SU-DHL-6 (cell line): ENCODE measurements around the gene TRIP6.
A peak's percentile ranks its signal among the peaks of the same experiment; 100 is the strongest.

Source experiments
- EZH2phosphoT487 ChIP-seq: fragments of 200-600 bp; sonication (generic), shearing (Covaris generic); conservative IDR thresholded peaks from 2 replicates; pipeline ENCODE4 v1.6.1; 2018; ENCODE audit warnings: mild to moderate bottlenecking, antibody characterized with exemption, low read length, moderate library complexity, mixed read lengths
- TF ChIP-seq, protein P1 (sequence below): fragments of 200-600 bp; sonication (generic); IDR thresholded peaks from one replicate; pipeline ENCODE4 v1.5.1; 2017; ENCODE audit warnings: antibody characterized with exemption, mild to moderate bottlenecking, low read length, moderate library complexity; ENCODE audit not compliant: insufficient read depth, poor library complexity, severe bottlenecking

DNA sequence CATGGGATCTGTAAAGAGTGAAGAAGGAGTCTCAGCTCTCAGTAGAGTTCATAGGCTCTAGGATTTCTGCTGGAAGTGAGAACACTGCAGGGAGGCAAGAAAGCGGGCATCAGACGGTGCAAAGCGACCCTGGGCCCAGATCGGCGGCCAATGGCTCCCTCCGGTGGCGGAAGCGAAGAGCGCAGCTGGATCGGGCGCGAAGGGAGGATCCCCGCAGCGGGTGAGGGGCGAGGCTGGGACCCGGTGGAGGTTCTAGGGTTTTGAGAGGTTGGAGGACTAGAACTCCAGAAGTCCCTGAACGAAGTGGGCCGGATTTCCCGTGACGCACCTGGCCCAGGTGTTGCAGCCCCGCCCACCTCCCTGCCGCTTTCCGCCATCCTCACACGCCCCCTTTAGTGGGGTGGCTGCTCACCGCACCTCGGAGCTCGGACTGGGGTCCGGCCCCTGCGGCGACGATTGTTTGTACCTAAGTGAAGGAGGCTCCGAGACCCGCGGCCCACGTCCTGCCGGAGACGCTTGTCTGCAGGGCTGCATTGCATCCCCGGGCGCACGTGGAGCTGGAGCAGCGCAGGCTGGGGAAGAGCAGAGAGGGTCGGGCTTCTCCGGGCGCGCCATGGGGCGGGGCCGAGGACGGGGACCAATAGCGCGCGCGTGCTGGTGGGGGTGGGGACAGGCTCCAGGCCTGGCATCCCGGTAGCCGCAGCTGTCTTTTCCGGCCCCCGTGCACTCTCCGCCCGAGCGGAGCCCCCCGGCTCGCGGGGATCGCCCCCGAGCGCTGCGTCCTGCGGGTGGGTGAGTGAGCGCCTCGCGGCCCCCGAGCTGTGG is 14.9 kb upstream of the TRIP6 start, which contains the start of gene SLC12A9:
- TF ChIP-seq, protein P1, sequence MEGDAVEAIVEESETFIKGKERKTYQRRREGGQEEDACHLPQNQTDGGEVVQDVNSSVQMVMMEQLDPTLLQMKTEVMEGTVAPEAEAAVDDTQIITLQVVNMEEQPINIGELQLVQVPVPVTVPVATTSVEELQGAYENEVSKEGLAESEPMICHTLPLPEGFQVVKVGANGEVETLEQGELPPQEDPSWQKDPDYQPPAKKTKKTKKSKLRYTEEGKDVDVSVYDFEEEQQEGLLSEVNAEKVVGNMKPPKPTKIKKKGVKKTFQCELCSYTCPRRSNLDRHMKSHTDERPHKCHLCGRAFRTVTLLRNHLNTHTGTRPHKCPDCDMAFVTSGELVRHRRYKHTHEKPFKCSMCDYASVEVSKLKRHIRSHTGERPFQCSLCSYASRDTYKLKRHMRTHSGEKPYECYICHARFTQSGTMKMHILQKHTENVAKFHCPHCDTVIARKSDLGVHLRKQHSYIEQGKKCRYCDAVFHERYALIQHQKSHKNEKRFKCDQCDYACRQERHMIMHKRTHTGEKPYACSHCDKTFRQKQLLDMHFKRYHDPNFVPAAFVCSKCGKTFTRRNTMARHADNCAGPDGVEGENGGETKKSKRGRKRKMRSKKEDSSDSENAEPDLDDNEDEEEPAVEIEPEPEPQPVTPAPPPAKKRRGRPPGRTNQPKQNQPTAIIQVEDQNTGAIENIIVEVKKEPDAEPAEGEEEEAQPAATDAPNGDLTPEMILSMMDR, result peak; percentile 96
- no peak for TF ChIP-seq EZH2phosphoT487
